Muscle layer of duodenum (tissue), 2 donors: Measurements from ENCODE around the gene KANSL1.
A peak's percentile ranks its signal among the peaks of the same experiment; 100 is the strongest.
"Not testable (repeated sequence)": the region's sequence is repeated elsewhere in the genome, so short reads cannot be mapped to it uniquely, and the experiment has no call there.

Experiments used
- H3K27ac ChIP-seq: one replicate; pipeline ENCODE4 v1.7.0; 2013; ENCODE audit warnings: mild to moderate bottlenecking, low read length
- H3K27me3 ChIP-seq: one replicate; pipeline ENCODE4 v1.7.0; 2013; ENCODE audit warnings: low read depth, mild to moderate bottlenecking, control low read depth, low read length
- H3K36me3 ChIP-seq, 2 donors: one replicate each; pipeline ENCODE4 v1.7.0; 2013; ENCODE audit warnings: low read length in 2 of 2, control low read depth in 1 of 2, mild to moderate bottlenecking in 1 of 2; ENCODE audit not compliant: insufficient read depth in 2 of 2, control insufficient read depth in 1 of 2
- H3K4me1 ChIP-seq, 2 donors: one replicate each; pipeline ENCODE4 v1.7.0; 2013; ENCODE audit warnings: low read length in 2 of 2, mild to moderate bottlenecking in 2 of 2, control low read depth in 1 of 2, moderate library complexity in 1 of 2; ENCODE audit not compliant: insufficient read depth in 2 of 2, control insufficient read depth in 1 of 2
- H3K4me3 ChIP-seq, 2 donors: one replicate each; pipeline ENCODE4 v1.7.0; 2013; ENCODE audit warnings: low read length in 2 of 2, low read depth in 1 of 2, mild to moderate bottlenecking in 1 of 2
- H3K9me3 ChIP-seq, 2 donors: one replicate each; pipeline ENCODE4 v1.7.0; 2013; ENCODE audit warnings: low read length in 2 of 2, control low read depth in 1 of 2, mild to moderate bottlenecking in 1 of 2; ENCODE audit not compliant: control insufficient read depth in 1 of 2
- donor health status: healthy.

KANSL1 gene

DNA sequence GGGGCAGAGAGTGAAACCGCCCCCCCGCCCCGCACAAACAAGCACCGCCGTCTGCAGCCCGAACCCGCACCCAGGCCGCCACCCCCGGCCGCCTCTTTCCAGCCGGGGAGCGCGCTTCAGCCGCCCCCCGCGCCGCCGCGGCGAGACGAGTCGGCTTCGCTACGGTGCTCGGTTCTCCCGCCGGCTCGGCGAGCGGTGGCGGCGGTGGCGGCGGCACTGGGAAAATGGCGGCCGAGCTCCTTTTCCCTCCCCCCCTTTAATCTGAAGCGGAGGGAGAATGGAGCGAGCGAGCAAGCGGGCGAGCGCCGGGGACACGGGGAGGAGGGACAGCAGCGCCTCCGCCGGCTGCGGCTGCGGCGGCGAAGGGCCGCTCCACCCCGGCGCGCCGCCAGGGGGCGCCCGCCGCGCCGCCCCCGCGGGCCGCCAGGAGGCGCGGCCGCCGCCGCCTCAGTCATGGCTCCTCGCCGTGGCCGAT is at the start of gene KANSL1:
KANSL1 (minus strand) TSS at position 279 of the 475 bp plus-strand sequence. CDS start 21,286 bp downstream, outside the sequence.
- no peaks in the 10 kb centered on the region for H3K9me3 ChIP-seq

GRCh38 chr17:46231359-46231758 is 38.1 kb upstream of the KANSL1 start:
- not testable (repeated sequence) for H3K9me3 ChIP-seq, H3K36me3 ChIP-seq, H3K27ac ChIP-seq, H3K27me3 ChIP-seq, H3K4me3 ChIP-seq, H3K4me1 ChIP-seq

More for the DNA sequence above, at the start of gene KANSL1:
- Histone ChIP-seq H3K27me3 (no peaks in the 10 kb centered on the region), H3K36me3 (peaks cover 0 to 24% of the 10 kb centered on the region in 2 donors), H3K4me3 (peak within 1 kb of the TSS; percentile 96 to 97), H3K27ac (peak within 1 kb of the TSS; percentile 95), H3K4me1 (peaks cover 25 to 38% of the 10 kb centered on the region in 2 donors)

DNA sequence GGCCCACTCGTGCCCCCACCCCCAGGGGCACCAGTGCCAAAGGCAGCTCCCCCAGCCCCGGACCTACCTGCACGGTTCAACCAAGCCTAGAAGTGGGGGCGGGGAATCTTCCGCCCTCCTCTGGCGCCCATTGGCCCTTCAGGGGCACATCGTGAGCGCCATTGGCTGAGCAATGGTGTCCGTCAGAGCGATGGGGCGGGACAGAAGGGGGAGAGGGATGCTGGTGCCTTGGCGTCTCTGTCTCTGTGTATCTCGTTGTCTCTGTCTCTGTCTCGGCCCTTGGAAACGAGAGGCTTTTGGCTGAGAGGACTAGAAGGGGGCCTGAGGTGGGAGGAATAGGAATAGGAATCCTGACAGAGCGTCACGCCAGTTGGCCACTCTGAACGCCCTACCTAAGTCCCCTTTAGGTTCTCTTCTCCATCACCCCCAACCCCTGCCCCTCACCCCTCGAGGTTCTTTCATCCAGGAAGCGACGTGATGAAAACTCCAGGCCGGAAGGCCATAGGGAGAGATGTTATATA is 32.1 kb upstream of the KANSL1 start:
- not testable (repeated sequence) for H3K27ac ChIP-seq, H3K27me3 ChIP-seq, H3K4me1 ChIP-seq, H3K36me3 ChIP-seq, H3K9me3 ChIP-seq
- H3K4me3 ChIP-seq = peak overlapping the region; percentile 48 to 71

DNA sequence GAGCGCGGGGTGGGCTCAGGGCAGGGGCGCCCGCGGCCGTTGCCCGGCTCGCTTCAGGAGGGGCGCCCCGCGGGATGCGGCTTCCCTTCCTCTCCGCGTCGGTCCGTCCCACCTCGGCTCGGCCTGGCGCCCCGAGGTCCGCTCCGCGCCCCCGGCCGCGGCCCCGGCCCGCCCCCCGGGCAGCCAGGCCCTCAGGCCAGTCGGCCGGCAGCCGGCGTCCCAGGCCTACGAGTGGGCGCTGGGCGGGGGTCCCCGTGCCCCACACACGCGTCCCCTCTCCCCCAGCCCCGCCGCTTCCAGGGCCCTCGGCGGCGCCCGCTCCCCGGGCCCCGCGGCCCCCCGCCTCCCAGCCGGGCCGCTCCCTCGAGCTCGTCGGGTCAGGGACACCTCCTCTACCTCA is 31.6 kb upstream of the KANSL1 start:
- H3K27ac ChIP-seq = not testable (repeated sequence)

DNA sequence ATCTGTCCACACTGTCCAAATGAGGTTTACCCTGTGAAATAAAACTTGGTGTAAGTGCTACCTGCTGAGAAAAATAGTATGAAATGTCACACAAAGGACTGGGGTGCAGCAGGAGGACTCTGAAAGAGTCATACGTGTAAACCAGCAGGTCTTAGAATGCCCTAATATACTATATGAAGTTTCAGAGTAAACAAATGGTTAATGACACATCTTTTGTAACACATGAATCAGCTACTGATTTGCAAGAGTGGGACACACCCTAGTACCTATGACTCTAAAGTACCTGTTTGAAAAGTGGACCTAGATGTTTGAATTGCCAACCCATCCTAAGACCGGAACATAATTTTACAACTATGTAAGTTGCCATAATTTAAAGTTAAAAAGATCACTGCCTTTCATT is 29.8 kb upstream of the KANSL1 start:
- H3K9me3 ChIP-seq, H3K27me3 ChIP-seq, H3K4me1 ChIP-seq, H3K36me3 ChIP-seq, H3K4me3 ChIP-seq, H3K27ac ChIP-seq: not testable (repeated sequence)

More for the DNA sequence above, 31.6 kb upstream of the KANSL1 start:
- not testable (repeated sequence) for H3K4me1 ChIP-seq, H3K27me3 ChIP-seq, H3K9me3 ChIP-seq, H3K36me3 ChIP-seq
- peak overlapping the region; percentile 48 to 71 for H3K4me3 ChIP-seq

DNA sequence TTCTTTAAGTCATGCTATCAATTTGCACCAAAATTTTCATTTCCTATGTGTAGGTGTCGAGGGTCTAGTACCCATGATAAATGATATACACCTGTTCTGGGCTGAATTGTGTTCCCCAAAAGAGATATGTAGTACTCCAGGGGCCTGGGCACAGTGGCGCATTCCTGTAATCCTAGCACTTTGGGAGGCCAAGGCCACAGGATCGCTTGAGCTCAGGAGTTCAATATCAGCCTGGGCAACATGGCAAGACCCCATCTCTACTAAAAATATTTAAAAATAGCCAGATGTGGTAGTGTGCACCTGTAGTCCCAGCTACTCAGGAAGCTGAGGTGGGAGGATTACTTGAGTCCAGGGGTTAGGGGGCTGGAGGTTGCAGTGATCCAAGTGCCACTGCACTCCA is 23.5 kb upstream of the KANSL1 start:
- peaks cover 3 to 5% of the 10 kb centered on the region in 2 donors for H3K36me3 ChIP-seq
- H3K9me3 ChIP-seq = no peaks in the 10 kb centered on the region
- no peak overlapping the region for H3K4me3 ChIP-seq
- H3K27ac ChIP-seq = no peak overlapping the region
- peaks cover 5 to 7% of the 10 kb centered on the region in 2 donors for H3K4me1 ChIP-seq
- no peaks in the 10 kb centered on the region for H3K27me3 ChIP-seq

GRCh38 chr17:46212634-46213435 is 19.6 kb upstream of the KANSL1 start:
- peaks cover 5 to 7% of the 10 kb centered on the region in 2 donors for H3K4me1 ChIP-seq
- H3K36me3 ChIP-seq = peaks cover 0 to 5% of the 10 kb centered on the region in 2 donors
- no peak overlapping the region for H3K27ac ChIP-seq
- H3K9me3 ChIP-seq = no peaks in the 10 kb centered on the region
- no peaks in the 10 kb centered on the region for H3K27me3 ChIP-seq
- H3K4me3 ChIP-seq = no peak overlapping the region

DNA sequence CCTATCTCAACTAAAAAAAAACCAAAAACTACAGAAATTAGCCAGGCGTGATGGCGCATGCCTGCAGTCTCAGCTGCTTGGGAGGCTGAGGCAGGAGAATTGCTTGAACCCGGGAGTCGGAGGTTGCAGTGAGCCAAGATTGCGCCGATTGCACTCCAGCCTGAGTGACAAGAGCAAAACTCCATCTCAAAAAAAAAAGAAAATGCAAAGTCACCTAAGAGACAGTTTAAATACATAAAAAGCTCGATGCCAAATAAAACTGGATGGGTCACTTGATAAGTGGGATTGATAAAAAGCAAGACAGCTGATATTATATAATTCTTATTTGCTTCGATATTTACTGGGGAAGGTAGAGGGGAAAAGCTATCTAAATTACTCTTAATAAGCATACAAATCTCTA is 15.8 kb upstream of the KANSL1 start:
- Histone ChIP-seq H3K4me3 (no peak overlapping the region), H3K36me3 (no peaks in the 10 kb centered on the region), H3K27ac (no peak overlapping the region), H3K27me3 (no peaks in the 10 kb centered on the region), H3K4me1 (peaks cover 5 to 7% of the 10 kb centered on the region in 2 donors), H3K9me3 (peaks cover 0 to 8% of the 10 kb centered on the region in 2 donors)

GRCh38 chr17:46205975-46206374 is 12.7 kb upstream of the KANSL1 start:
- no peak overlapping the region for H3K27ac ChIP-seq
- H3K4me3 ChIP-seq = no peak overlapping the region
- H3K27me3 ChIP-seq = no peaks in the 10 kb centered on the region
- H3K9me3 ChIP-seq = peaks cover 0 to 8% of the 10 kb centered on the region in 2 donors
- H3K36me3 ChIP-seq = no peaks in the 10 kb centered on the region
- H3K4me1 ChIP-seq = peaks cover 0 to 8% of the 10 kb centered on the region in 2 donors

DNA sequence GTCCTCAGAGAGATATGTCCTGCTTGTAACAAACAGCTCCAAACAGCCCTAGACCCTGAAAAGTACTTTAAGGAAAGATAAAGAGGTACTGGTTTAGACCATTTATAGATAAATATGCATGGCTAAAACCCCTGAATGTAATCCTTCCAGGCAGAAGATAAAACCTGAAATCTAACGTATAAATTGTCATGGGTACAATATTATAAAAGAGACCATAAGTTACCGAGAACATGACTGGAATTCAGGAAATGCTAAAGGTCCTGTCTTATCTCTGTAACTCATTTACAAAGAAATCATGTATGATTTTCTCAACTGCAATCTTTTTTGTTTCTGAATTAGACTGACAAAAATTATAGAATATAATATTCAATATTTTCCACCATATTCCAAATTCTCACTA is 9.2 kb upstream of the KANSL1 start:
- Histone ChIP-seq H3K9me3 (peaks cover 0 to 8% of the 10 kb centered on the region in 2 donors), H3K36me3 (no peaks in the 10 kb centered on the region), H3K4me1 (peaks cover 0 to 14% of the 10 kb centered on the region in 2 donors), H3K27ac (no peak overlapping the region), H3K27me3 (no peaks in the 10 kb centered on the region), H3K4me3 (no peak overlapping the region)

- peaks cover 0 to 14% of the 10 kb centered on the region in 2 donors for H3K4me1 ChIP-seq
- no peak overlapping the region for H3K4me3 ChIP-seq
- peaks cover 0 to 8% of the 10 kb centered on the region in 2 donors for H3K9me3 ChIP-seq
- no peaks in the 10 kb centered on the region for H3K27me3 ChIP-seq
- no peak overlapping the region for H3K27ac ChIP-seq
- peaks cover 0 to 3% of the 10 kb centered on the region in 2 donors for H3K36me3 ChIP-seq
Observed at GRCh38 chr17:46201491-46201890, 8.3 kb upstream of the KANSL1 start.
